GM23338 (cell line): ENCODE measurements around the gene EFCAB12. TPM values are rescaled to one million over a fixed set of nuclear protein-coding genes. Genes with fewer than 3 reads are reported as not detected.

ENCODE experiments used
- ATAC-seq: fragments of 200-7000 bp; cut with Tn5 transposase; 3 replicates; pipeline ENCODE4 v1.9.1; 2020
- DNase-seq: peaks from one replicate; pipeline ENCODE4 v3.0.0-alpha.2; 2015; ENCODE audit warnings: low spot score
- H2AFZ ChIP-seq: fragments of 200-600 bp; sonication (generic); 2 replicates; pipeline ENCODE4 v1.8.0; 2016; ENCODE audit warnings: antibody characterized with exemption, mild to moderate bottlenecking, moderate library complexity
- H3F3A ChIP-seq: fragments of 200-600 bp; sonication (generic); replicated peaks from 2 replicates; pipeline ENCODE4 v1.8.0; 2017; ENCODE audit warnings: antibody characterized with exemption, mixed run types, low read depth
- H3K27ac ChIP-seq: fragments of 200-600 bp; sonication (generic); 2 replicates; pipeline ENCODE4 v1.6.1; 2016; ENCODE audit warnings: low read depth
- H3K27me3 ChIP-seq: fragments of 200-600 bp; sonication (generic); 2 replicates; pipeline ENCODE4 v1.8.0; 2016; ENCODE audit warnings: mild to moderate bottlenecking, mixed run types, moderate library complexity; ENCODE audit not compliant: insufficient read depth
- H3K36me3 ChIP-seq: fragments of 200-600 bp; sonication (generic); 2 replicates; pipeline ENCODE4 v1.8.0; 2016; ENCODE audit warnings: mild to moderate bottlenecking; ENCODE audit not compliant: insufficient read depth
- H3K4me1 ChIP-seq: fragments of 200-600 bp; sonication (generic); 2 replicates; pipeline ENCODE4 v1.8.0; 2016; ENCODE audit warnings: mild to moderate bottlenecking, moderate library complexity; ENCODE audit not compliant: insufficient read depth
- H3K4me2 ChIP-seq: fragments of 200-600 bp; sonication (generic); 2 replicates; pipeline ENCODE4 v1.7.1; 2017; ENCODE audit warnings: mixed run types
- H3K4me3 ChIP-seq: fragments of 200-600 bp; sonication (generic); 2 replicates; pipeline ENCODE4 v1.6.1; 2016; ENCODE audit warnings: mixed run types
- H3K79me2 ChIP-seq: fragments of 200-600 bp; sonication (generic); replicated peaks from 2 replicates; pipeline ENCODE4 v1.8.0; 2017; ENCODE audit warnings: mild to moderate bottlenecking; ENCODE audit not compliant: insufficient read depth
- H3K9me2 ChIP-seq: fragments of 200-600 bp; sonication (generic); 2 replicates; pipeline ENCODE4 v1.8.0; 2017; ENCODE audit not compliant: insufficient read depth
- H4K20me1 ChIP-seq: fragments of 200-600 bp; sonication (generic); replicated peaks from 2 replicates; pipeline ENCODE4 v1.8.0; 2017; ENCODE audit warnings: mild to moderate bottlenecking; ENCODE audit not compliant: insufficient read depth
- H3K27ac Mint-ChIP-seq: 2 replicates; pipeline ENCODE4 v1.8.0; 2020; ENCODE audit warnings: inconsistent platforms, mild to moderate bottlenecking, moderate library complexity, mixed read lengths
- H3K27me3 Mint-ChIP-seq: 3 replicates; pipeline ENCODE4 v1.8.0; 2022; ENCODE audit warnings: low read depth, mild to moderate bottlenecking, moderate library complexity, mixed read lengths, inconsistent platforms; ENCODE audit not compliant: insufficient read depth, poor library complexity
- H3K36me3 Mint-ChIP-seq: 3 replicates; pipeline ENCODE4 v1.8.0; 2021; ENCODE audit warnings: low read depth, mild to moderate bottlenecking, inconsistent platforms, moderate library complexity, mixed read lengths
- H3K4me1 Mint-ChIP-seq: 3 replicates; pipeline ENCODE4 v1.8.0; 2020; ENCODE audit warnings: mild to moderate bottlenecking, inconsistent platforms, mixed read lengths
- H3K4me3 Mint-ChIP-seq: 3 replicates; pipeline ENCODE4 v1.8.0; 2021; ENCODE audit warnings: moderate library complexity, mild to moderate bottlenecking, inconsistent platforms, mixed read lengths
- H3K9me3 Mint-ChIP-seq: 3 replicates; pipeline ENCODE4 v1.8.0; 2020; ENCODE audit warnings: moderate library complexity, mild to moderate bottlenecking, inconsistent platforms, mixed read lengths
- CREB1 ChIP-seq: fragments of 250-450 bp; sonication (Bioruptor Pico); IDR thresholded peaks from 2 replicates; pipeline ENCODE4 v1.5.0; 2020; ENCODE audit warnings: low read depth, mild to moderate bottlenecking, moderate library complexity
- ETS1 ChIP-seq: IDR thresholded peaks from 2 replicates; pipeline ENCODE4 v1.6.1; 2016; ENCODE audit warnings: antibody characterized with exemption
- EZH2phosphoT487 ChIP-seq: fragments of 200-600 bp; sonication (generic); IDR thresholded peaks from one replicate; pipeline ENCODE4 v1.8.1; 2018; ENCODE audit warnings: antibody characterized with exemption; ENCODE audit not compliant: unreplicated experiment
- POLR2AphosphoS5 ChIP-seq: IDR thresholded peaks from 2 replicates; pipeline ENCODE4 v1.6.1; 2016; ENCODE audit warnings: antibody characterized with exemption, low read depth
- ZNF462 ChIP-seq: fragments of 250-450 bp; sonication (Bioruptor Pico); IDR thresholded peaks from 2 replicates; pipeline ENCODE4 v1.5.0; 2020; ENCODE audit warnings: mild to moderate bottlenecking, moderate library complexity
- polyA plus RNA-seq: library from polyadenylated mRNA; unstranded; fragments of >200 nt; fragmentation: Nextera tagmentation; extraction: Ambion mirVana; gene quantifications from 2 replicates; pipeline ENCODE4 v1.2.1, GENCODE V29; 2016
- total RNA-seq: library from RNA; depleted of rRNA; stranded (reverse); fragments of >200 nt; shearing (Covaris generic); gene quantifications from 2 replicates; pipeline ENCODE4 v1.2.3, GENCODE V29; 2014

Gene EFCAB12
- total and polyA plus RNA-seq, 2 experiments from 2014 or later = 0.24 to 0.65 TPM

- H3K4me1 Mint-ChIP-seq = no peaks in the 10 kb centered on the region
- no peaks in the 10 kb centered on the region for H3K79me2 ChIP-seq
- H3F3A ChIP-seq = no peaks in the 10 kb centered on the region
- H4K20me1 ChIP-seq = peaks cover 5% of the 10 kb centered on the region
- no peaks in the 10 kb centered on the region for H3K27me3 ChIP-seq
- no peak for TF ChIP-seq EZH2phosphoT487
- no peak for TF ChIP-seq CREB1 (CRISPR knock-in tag)
- TF ChIP-seq POLR2AphosphoS5 = no peak
- TF ChIP-seq ETS1 = no peak
- no peak for TF ChIP-seq ZNF462
- H3K4me3 ChIP-seq = no peak overlapping the region
- no peak overlapping the region for H3K27ac ChIP-seq
- H3K9me3 Mint-ChIP-seq = no peaks in the 10 kb centered on the region
- peaks cover 9% of the 10 kb centered on the region for H3K36me3 ChIP-seq
- H3K27me3 Mint-ChIP-seq = no peaks in the 10 kb centered on the region
- no peaks in the 10 kb centered on the region for H3K4me1 ChIP-seq
- ATAC-seq (no peak), DNase-seq (no peak)
- H3K4me3 Mint-ChIP-seq = no peak overlapping the region
- H3K36me3 Mint-ChIP-seq = no peaks in the 10 kb centered on the region; the same call in 2 of the 3 replicates
- no peaks in the 10 kb centered on the region for H3K9me2 ChIP-seq
- H3K4me2 ChIP-seq = no peak overlapping the region
- no peak overlapping the region; the same call in 1 of the 2 replicates for H3K27ac Mint-ChIP-seq
- no peak overlapping the region for H2AFZ ChIP-seq
Measured at GRCh38 chr3:129462361-129462968, 34.0 kb upstream of the EFCAB12 start.
